Common myeloid progenitor, CD34-positive (primary cell): ENCODE measurements around the gene CHPF.
A peak's percentile ranks its signal among the peaks of the same experiment; 100 is the strongest.

Experiments used
- CTCF ChIA-PET: fragments of 350-600 bp; sonication (Branson Sonifier 250); formaldehyde crosslinking; loops from one replicate; lab custom pipeline; 2021; ENCODE audit warnings: antibody characterized with exemption; lab: Charles Lee
- POLR2A ChIA-PET: fragments of 350-600 bp; sonication (Branson Sonifier 250); formaldehyde crosslinking; loops from one replicate; lab custom pipeline; 2021; ENCODE audit warnings: antibody characterized with exemption; lab: Charles Lee
- DNase-seq, 3 donors: peaks; one replicate each; pipeline versions ENCODE4 v3.0.0 to v3.0.0-alpha.2; 2013
- H3K27ac ChIP-seq, 2 experiments: 1 replicate in 1 of 2; 2 replicates in 1 of 2; pipeline ENCODE4 v1.7.0; 2013; ENCODE audit warnings: inconsistent platforms in 2 of 2, low read length in 2 of 2, mild to moderate bottlenecking in 2 of 2, low read depth in 1 of 2, moderate library complexity in 1 of 2; ENCODE audit not compliant: severe bottlenecking in 2 of 2, insufficient read depth in 1 of 2, poor library complexity in 1 of 2
- H3K27me3 ChIP-seq, 5 experiments: replicated peaks in 2 of 5; 1 replicate in 3 of 5; 2 replicates in 2 of 5; pipeline versions ENCODE4 v1.6.1 to v1.7.0; 2013; ENCODE audit warnings: low read length in 4 of 5, mild to moderate bottlenecking in 2 of 5, moderate library complexity in 2 of 5, inconsistent platforms in 1 of 5; ENCODE audit not compliant: insufficient read depth in 5 of 5, control insufficient read depth in 4 of 5
- H3K36me3 ChIP-seq, 4 experiments: 1 replicate in 2 of 4; 2 replicates in 2 of 4; pipeline versions ENCODE4 v1.6.1 to v1.7.0; 2013; ENCODE audit warnings: low read length in 3 of 4, control low read depth in 1 of 4, mild to moderate bottlenecking in 1 of 4; ENCODE audit not compliant: control insufficient read depth in 4 of 4, insufficient read depth in 4 of 4
- H3K4me1 ChIP-seq, 4 experiments: 1 replicate in 3 of 4; 2 replicates in 1 of 4; pipeline versions ENCODE4 v1.6.1 to v1.7.1; 2013; ENCODE audit warnings: low read length in 3 of 4, mild to moderate bottlenecking in 3 of 4, control low read depth in 1 of 4, inconsistent platforms in 1 of 4, moderate library complexity in 1 of 4; ENCODE audit not compliant: control insufficient read depth in 4 of 4, insufficient read depth in 4 of 4; ENCODE audit errors: control extremely low read depth in 1 of 4
- H3K4me3 ChIP-seq, 7 experiments: 1 replicate in 4 of 7; 2 replicates in 3 of 7; pipeline versions ENCODE4 v1.5.1 to v1.7.0; 2013; ENCODE audit warnings: mild to moderate bottlenecking in 7 of 7, low read length in 6 of 7, moderate library complexity in 6 of 7, inconsistent platforms in 2 of 7, low read depth in 2 of 7, control low read depth in 1 of 7; ENCODE audit not compliant: insufficient read depth in 4 of 7, control insufficient read depth in 1 of 7; ENCODE audit errors: extremely low read depth in 1 of 7
- H3K9me3 ChIP-seq, 5 experiments: 1 replicate in 4 of 5; 2 replicates in 1 of 5; pipeline versions ENCODE4 v1.6.1 to v1.7.1; 2013; ENCODE audit warnings: low read length in 4 of 5, mild to moderate bottlenecking in 2 of 5, inconsistent platforms in 1 of 5, low read depth in 1 of 5, moderate library complexity in 1 of 5; ENCODE audit not compliant: control insufficient read depth in 4 of 5, insufficient read depth in 2 of 5; ENCODE audit errors: control extremely low read depth in 1 of 5
- WGBS: methylation state at CpG from one replicate; pipeline ENCODE4 v1.1.5; 2013; ENCODE audit not compliant: insufficient coverage; 5-methylcytosine and 5-hydroxymethylcytosine counted together

The CHPF gene

GRCh38 chr2:219525533-219526232 is 17.9 kb downstream of the CHPF start:
- peaks cover 0 to 31% (median 18%) of the 10 kb centered on the region in 4 experiments for H3K4me1 ChIP-seq
- no peak overlapping the region for H3K4me3 ChIP-seq
- peaks cover 13 to 97% (median 50%) of the 10 kb centered on the region in 5 experiments for H3K27me3 ChIP-seq
- DNase-seq: no peak
- no peaks in the 10 kb centered on the region for H3K36me3 ChIP-seq
- no peak overlapping the region for H3K27ac ChIP-seq
- no peaks in the 10 kb centered on the region for H3K9me3 ChIP-seq
- ChIA-PET POLR2A (no interaction called here), CTCF (interaction anchor here (1.0 to 43.1 kb wide), 7 partner anchors 14 to 122 kb away, joined by 3 to 1724 read pairs (median 6); partner anchors contain the start of genes ASIC4 and GMPPA)
- WGBS: 50% methylated on average over 5 of the region's 9 CpGs

- Histone ChIP-seq H3K9me3 (no peaks in the 10 kb centered on the region), H3K4me3 (no peak overlapping the region), H3K4me1 (peaks cover 0 to 28% (median 18%) of the 10 kb centered on the region in 4 experiments), H3K36me3 (no peaks in the 10 kb centered on the region), H3K27ac (no peak overlapping the region), H3K27me3 (peaks cover 13 to 98% (median 47%) of the 10 kb centered on the region in 5 experiments)
- POLR2A ChIA-PET: no interaction called here
- DNase-seq: no peak
- WGBS: 90% methylated on average over 2 of the region's 2 CpGs
- CTCF ChIA-PET: interaction anchor here (0.6 to 43.1 kb wide), 6 partner anchors 15 to 122 kb away, joined by 3 to 1724 read pairs (median 8); partner anchors contain the start of genes ASIC4 and GMPPA
Measured at GRCh38 chr2:219524817-219525216, 18.8 kb downstream of the CHPF start.

- H3K4me3 ChIP-seq: peak overlapping the region in 3 of 7 experiments; percentile 28 to 44 (median 36)
- H3K36me3 ChIP-seq: no peaks in the 10 kb centered on the region
- 7% methylated on average over 8 of the region's 24 CpGs for WGBS
- no peaks in the 10 kb centered on the region for H3K9me3 ChIP-seq
- H3K27me3 ChIP-seq: peaks cover 11 to 90% (median 38%) of the 10 kb centered on the region in 5 experiments
- peak in 2 of 3 donors; percentile 65 to 77 for DNase-seq
- ChIA-PET POLR2A (interaction anchor here (0.6 kb wide), 1 partner anchor 8 kb away, joined by 4 read pairs; no protein-coding TSS in a partner anchor), CTCF (interaction anchor here (0.7 to 43.1 kb wide), 6 partner anchors 17 to 128 kb away, joined by 3 to 1724 read pairs (median 4); partner anchors contain the start of genes ASIC4 and GMPPA)
- peaks cover 0 to 28% (median 18%) of the 10 kb centered on the region in 4 experiments for H3K4me1 ChIP-seq
- H3K27ac ChIP-seq: no peak overlapping the region
Measured at GRCh38 chr2:219523031-219523671, 20.5 kb downstream of the CHPF start.

- DNase-seq: peak in 2 of 3 donors; percentile 43 to 44
- peak overlapping the region in 2 of 7 experiments; percentile 36 to 44 for H3K4me3 ChIP-seq
- H3K9me3 ChIP-seq: no peaks in the 10 kb centered on the region
- H3K36me3 ChIP-seq: no peaks in the 10 kb centered on the region
- peaks cover 0 to 28% (median 18%) of the 10 kb centered on the region in 4 experiments for H3K4me1 ChIP-seq
- ChIA-PET CTCF (interaction anchor here (1.1 to 60.5 kb wide), 8 partner anchors 2 to 127 kb away, joined by 3 to 1724 read pairs (median 6); partner anchors contain the start of genes ASIC4, CHPF, GMPPA and TMEM198), POLR2A (no interaction called here)
- peak overlapping the region in 1 of 2 experiments; percentile 34 for H3K27ac ChIP-seq
- 1% methylated on average over 59 of the region's 70 CpGs for WGBS
- peaks cover 11 to 90% (median 32%) of the 10 kb centered on the region in 5 experiments for H3K27me3 ChIP-seq
Measured at GRCh38 chr2:219522111-219523030, 21.2 kb downstream of the CHPF start.

- no peaks in the 10 kb centered on the region for H3K9me3 ChIP-seq
- peak overlapping the region in 2 of 7 experiments; percentile 26 to 34 for H3K4me3 ChIP-seq
- DNase-seq: peak; percentile 52 to 74 (median 64)
- ChIA-PET CTCF (interaction anchor here (1.4 to 60.5 kb wide), 6 partner anchors 3 to 121 kb away, joined by 3 to 1724 read pairs (median 6); partner anchors contain the start of genes ASIC4, CHPF, GMPPA and TMEM198), POLR2A (no interaction called here)
- no peaks in the 10 kb centered on the region for H3K36me3 ChIP-seq
- peaks cover 11 to 90% (median 36%) of the 10 kb centered on the region in 5 experiments for H3K27me3 ChIP-seq
- peak overlapping the region in 1 of 2 experiments; percentile 34 for H3K27ac ChIP-seq
- peaks cover 0 to 35% (median 16%) of the 10 kb centered on the region in 4 experiments for H3K4me1 ChIP-seq
- WGBS: 6% methylated on average over 10 of the region's 14 CpGs
Measured at GRCh38 chr2:219521066-219521880, 22.3 kb downstream of the CHPF start.
